Activated CD4-positive, alpha-beta T cell treated with anti-CD3 and anti-CD28 coated beads, Interleukin-2, amount 10 ng/mL, durations not matched to agents 24 days and 14 days (primary cell): ENCODE data around the gene CDH7. TPM values are rescaled to one million over a fixed set of nuclear protein-coding genes. Genes with fewer than 3 reads are reported as not detected.

ENCODE experiments used
- DNase-seq: peaks from one replicate; pipeline ENCODE4 v3.0.0; 2022
- H3K27ac Mint-ChIP-seq: one replicate; pipeline ENCODE4 v1.8.0; 2022; ENCODE audit warnings: mild to moderate bottlenecking, mixed read lengths
- H3K27me3 Mint-ChIP-seq: one replicate; pipeline ENCODE4 v1.8.0; 2022; ENCODE audit warnings: mixed read lengths
- H3K36me3 Mint-ChIP-seq: one replicate; pipeline ENCODE4 v1.8.0; 2022; ENCODE audit warnings: low read depth, mild to moderate bottlenecking, mixed read lengths
- H3K4me1 Mint-ChIP-seq: one replicate; pipeline ENCODE4 v1.8.0; 2021; ENCODE audit warnings: mixed read lengths
- H3K4me3 Mint-ChIP-seq: one replicate; pipeline ENCODE4 v1.8.0; 2022; ENCODE audit warnings: mild to moderate bottlenecking, moderate library complexity, mixed read lengths
- H3K9me3 Mint-ChIP-seq: one replicate; pipeline ENCODE4 v1.8.0; 2021; ENCODE audit warnings: mixed read lengths
- intact Hi-C: fragments of 100-400 bp; cut with micrococcal nuclease; formaldehyde crosslinking; loops from one replicate; pipeline ENCODE4 v1.15.1; 2023
- total RNA-seq: library from RNA; stranded (reverse); gene quantifications from 2 replicates; pipeline ENCODE4 v1.2.3, GENCODE V29; 2022

The CDH7 gene
- total RNA-seq, 1 donor from 2014 or later = not detected

DNA sequence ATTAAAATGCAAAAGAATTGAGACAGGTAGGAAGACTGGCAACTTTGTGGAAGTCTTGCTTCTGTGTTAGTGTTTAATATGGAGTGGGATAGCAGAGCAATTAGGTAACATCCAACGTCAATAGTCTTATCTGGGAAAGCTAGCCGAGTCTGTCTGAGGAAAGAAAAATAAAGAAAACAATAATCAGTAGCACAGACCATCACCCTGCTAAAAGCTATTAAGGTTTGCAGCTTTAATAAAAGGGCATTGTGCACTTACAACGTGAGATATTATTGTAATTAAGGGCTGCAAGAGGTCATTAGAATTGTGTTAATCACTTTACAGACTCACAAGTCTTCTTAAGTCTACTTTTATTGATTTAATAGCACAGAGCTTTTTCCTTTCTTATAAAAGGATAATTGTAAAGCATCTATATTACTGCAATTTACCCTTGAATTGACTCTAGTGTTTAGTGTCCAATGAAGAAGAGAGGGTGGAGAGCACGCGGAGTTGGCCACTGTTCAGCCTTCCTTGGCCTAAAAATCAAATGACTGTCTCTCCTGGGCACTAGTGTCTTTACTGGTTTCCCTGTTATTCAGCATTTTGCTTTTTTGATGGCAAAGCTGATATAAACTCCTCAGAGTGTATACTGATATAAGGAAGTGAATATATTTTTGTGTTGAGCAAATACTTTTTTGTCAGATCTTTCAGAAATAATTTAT, 2.0 kb downstream of the CDH7 start:
- no peaks in the 10 kb centered on the region for H3K36me3 Mint-ChIP-seq
- no peaks in the 10 kb centered on the region for H3K9me3 Mint-ChIP-seq
- no peaks in the 10 kb centered on the region for H3K4me1 Mint-ChIP-seq
- no peak overlapping the region for H3K27ac Mint-ChIP-seq
- peaks cover 13% of the 10 kb centered on the region for H3K27me3 Mint-ChIP-seq
- intact Hi-C loops = no loop called here
- no peak for DNase-seq
- no peak overlapping the region for H3K4me3 Mint-ChIP-seq

DNA sequence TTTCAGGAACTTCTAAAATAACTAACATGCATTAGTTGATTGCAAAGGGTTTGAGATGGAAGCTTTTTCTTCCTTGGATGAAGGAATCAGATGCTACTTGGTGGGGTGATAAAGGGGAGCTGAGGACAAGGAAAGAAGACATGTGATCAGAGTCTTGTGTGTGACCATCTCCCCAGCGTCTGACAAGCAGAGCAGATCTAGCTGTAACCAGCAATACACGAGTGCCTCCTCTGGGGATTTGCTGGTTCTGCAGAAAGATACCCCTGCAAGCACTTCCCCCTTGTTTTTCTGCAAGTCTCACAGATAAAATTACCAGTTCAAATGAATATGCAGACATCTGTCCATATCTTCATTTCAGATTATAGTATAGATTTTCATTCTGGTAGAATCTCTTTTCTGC, 2.7 kb downstream of the CDH7 start:
- no peaks in the 10 kb centered on the region for H3K36me3 Mint-ChIP-seq
- H3K27ac Mint-ChIP-seq = no peak overlapping the region

GRCh38 chr18:65754121-65754520, 3.3 kb downstream of the CDH7 start:
- peaks cover 13% of the 10 kb centered on the region for H3K27me3 Mint-ChIP-seq
- no peaks in the 10 kb centered on the region for H3K4me1 Mint-ChIP-seq
- no peaks in the 10 kb centered on the region for H3K36me3 Mint-ChIP-seq
- DNase-seq = no peak
- H3K4me3 Mint-ChIP-seq = no peak overlapping the region
- no peak overlapping the region for H3K27ac Mint-ChIP-seq
- no peaks in the 10 kb centered on the region for H3K9me3 Mint-ChIP-seq
- intact Hi-C loops = no loop called here

More for the DNA sequence above, 2.7 kb downstream of the CDH7 start:
- H3K9me3 Mint-ChIP-seq = no peaks in the 10 kb centered on the region
- intact Hi-C loops = no loop called here
- DNase-seq = no peak
- no peaks in the 10 kb centered on the region for H3K4me1 Mint-ChIP-seq
- no peak overlapping the region for H3K4me3 Mint-ChIP-seq
- peaks cover 13% of the 10 kb centered on the region for H3K27me3 Mint-ChIP-seq

DNA sequence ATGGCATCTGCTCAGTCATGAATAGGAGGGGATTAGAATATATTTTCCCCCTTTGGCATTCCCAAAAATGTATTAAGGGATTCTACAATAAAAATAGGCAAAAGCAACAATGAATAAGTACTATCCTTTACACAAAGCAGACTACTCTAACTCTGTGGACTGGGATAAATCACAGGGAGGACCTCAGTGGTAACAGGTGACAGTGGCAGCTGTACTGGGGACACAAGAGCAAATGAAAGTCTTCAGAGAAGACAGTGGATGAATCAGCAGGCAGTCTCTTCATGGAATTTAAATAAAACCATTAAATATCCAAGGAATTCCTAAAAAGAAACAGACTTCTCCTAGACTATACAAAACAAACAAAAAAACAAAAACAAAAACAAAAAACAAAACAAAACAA, 4.8 kb downstream of the CDH7 start:
- no peaks in the 10 kb centered on the region for H3K4me1 Mint-ChIP-seq
- no peak for DNase-seq
- no peaks in the 10 kb centered on the region for H3K36me3 Mint-ChIP-seq
- H3K9me3 Mint-ChIP-seq = no peaks in the 10 kb centered on the region
- intact Hi-C loops = no loop called here
- H3K27ac Mint-ChIP-seq = no peak overlapping the region
- H3K4me3 Mint-ChIP-seq = no peak overlapping the region
- peaks cover 5% of the 10 kb centered on the region for H3K27me3 Mint-ChIP-seq

DNA sequence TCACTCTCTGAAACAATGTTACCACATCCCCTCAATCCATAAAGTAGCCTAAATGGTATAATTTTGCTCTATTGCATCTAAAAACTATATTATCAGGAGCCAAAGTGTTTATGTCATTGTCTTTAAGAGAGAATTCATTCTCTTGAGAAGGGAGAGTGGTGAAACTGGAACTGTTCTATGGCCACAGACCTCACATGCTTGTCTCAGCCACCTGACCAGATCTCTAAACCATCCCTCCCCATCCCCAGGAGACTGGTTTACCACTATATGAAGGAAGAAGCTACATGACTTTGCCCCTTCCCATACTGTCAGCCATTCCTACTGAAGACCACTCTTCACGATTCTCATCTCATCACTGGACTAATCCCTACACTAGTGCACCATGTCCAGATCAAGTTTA, 9.6 kb downstream of the CDH7 start:
- H3K27me3 Mint-ChIP-seq = no peaks in the 10 kb centered on the region
- intact Hi-C loops = no loop called here
- no peaks in the 10 kb centered on the region for H3K4me1 Mint-ChIP-seq
- H3K9me3 Mint-ChIP-seq = no peaks in the 10 kb centered on the region
- no peak overlapping the region for H3K27ac Mint-ChIP-seq
- no peaks in the 10 kb centered on the region for H3K36me3 Mint-ChIP-seq
- DNase-seq = no peak
- no peak overlapping the region for H3K4me3 Mint-ChIP-seq

GRCh38 chr18:65761636-65762295, 11.0 kb downstream of the CDH7 start:
- intact Hi-C loops = no loop called here
- no peaks in the 10 kb centered on the region for H3K27me3 Mint-ChIP-seq
- no peak overlapping the region for H3K27ac Mint-ChIP-seq
- no peaks in the 10 kb centered on the region for H3K4me1 Mint-ChIP-seq
- DNase-seq = no peak
- no peaks in the 10 kb centered on the region for H3K36me3 Mint-ChIP-seq
- H3K9me3 Mint-ChIP-seq = no peaks in the 10 kb centered on the region
- no peak overlapping the region for H3K4me3 Mint-ChIP-seq

- H3K4me3 Mint-ChIP-seq = no peak overlapping the region
- H3K27me3 Mint-ChIP-seq = no peaks in the 10 kb centered on the region
- no peaks in the 10 kb centered on the region for H3K4me1 Mint-ChIP-seq
- no peaks in the 10 kb centered on the region for H3K9me3 Mint-ChIP-seq
- H3K36me3 Mint-ChIP-seq = no peaks in the 10 kb centered on the region
- DNase-seq = no peak
- no peak overlapping the region for H3K27ac Mint-ChIP-seq
- intact Hi-C loops = no loop called here
Measured at GRCh38 chr18:65762556-65762955, 11.7 kb downstream of the CDH7 start.

GRCh38 chr18:65767406-65767805, 16.6 kb downstream of the CDH7 start:
- intact Hi-C loops = no loop called here
- Mint-ChIP-seq H3K4me1 (no peaks in the 10 kb centered on the region), H3K4me3 (no peak overlapping the region), H3K27me3 (no peaks in the 10 kb centered on the region), H3K27ac (no peak overlapping the region), H3K9me3 (no peaks in the 10 kb centered on the region), H3K36me3 (no peaks in the 10 kb centered on the region)
- no peak for DNase-seq

- Mint-ChIP-seq H3K27me3 (no peaks in the 10 kb centered on the region), H3K9me3 (no peaks in the 10 kb centered on the region), H3K36me3 (no peaks in the 10 kb centered on the region), H3K27ac (no peak overlapping the region), H3K4me1 (no peaks in the 10 kb centered on the region), H3K4me3 (no peak overlapping the region)
- DNase-seq = no peak
- intact Hi-C loops = no loop called here
Measured at GRCh38 chr18:65768120-65768778, 17.4 kb downstream of the CDH7 start.

DNA sequence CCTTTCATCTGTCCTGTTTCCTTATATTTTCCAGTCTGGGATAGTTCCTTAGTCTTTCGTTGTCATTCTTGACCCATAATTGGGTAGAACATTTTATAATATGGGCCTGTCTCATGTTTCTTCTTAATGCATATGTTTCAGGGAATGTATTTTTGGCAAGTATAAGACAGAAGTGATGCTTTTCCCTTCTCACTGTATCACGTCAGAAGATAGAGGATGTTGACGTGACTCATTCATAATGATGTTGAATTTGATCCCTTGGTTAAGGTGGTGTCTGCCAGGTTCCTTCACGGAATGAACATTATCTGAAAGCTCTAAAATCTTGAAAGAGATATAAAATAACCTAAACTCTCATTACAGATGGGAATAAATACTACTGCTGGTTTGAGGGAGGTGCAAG, 18.8 kb downstream of the CDH7 start:
- Mint-ChIP-seq H3K27ac (no peak overlapping the region), H3K4me1 (no peaks in the 10 kb centered on the region), H3K36me3 (no peaks in the 10 kb centered on the region), H3K4me3 (no peak overlapping the region), H3K27me3 (no peaks in the 10 kb centered on the region), H3K9me3 (no peaks in the 10 kb centered on the region)
- intact Hi-C loops = no loop called here
- no peak for DNase-seq

DNA sequence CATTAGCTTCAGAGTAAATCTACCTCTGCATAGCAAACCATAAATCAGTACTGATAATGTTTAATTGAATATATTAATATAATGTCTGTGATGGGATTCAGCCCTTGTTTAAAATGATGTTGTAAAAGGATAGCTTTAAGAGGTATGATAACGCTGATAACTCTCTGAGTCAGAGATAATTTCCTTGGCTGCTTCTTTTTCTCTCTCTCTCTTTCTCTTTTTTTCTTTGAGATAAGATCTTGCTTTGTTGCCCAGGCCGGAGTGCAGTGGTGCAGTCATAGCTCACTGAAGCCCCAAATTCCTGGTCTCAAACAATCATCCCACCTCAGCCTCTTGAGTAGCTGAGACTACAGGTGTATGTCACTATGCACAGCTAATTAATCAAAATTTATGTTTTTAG, 35.7 kb downstream of the CDH7 start:
- no peaks in the 10 kb centered on the region for H3K36me3 Mint-ChIP-seq
- H3K9me3 Mint-ChIP-seq = no peaks in the 10 kb centered on the region
- no peak overlapping the region for H3K4me3 Mint-ChIP-seq
- intact Hi-C loops = no loop called here
- no peak overlapping the region for H3K27ac Mint-ChIP-seq
- H3K27me3 Mint-ChIP-seq = no peaks in the 10 kb centered on the region
- H3K4me1 Mint-ChIP-seq = no peaks in the 10 kb centered on the region
- DNase-seq = no peak

DNA sequence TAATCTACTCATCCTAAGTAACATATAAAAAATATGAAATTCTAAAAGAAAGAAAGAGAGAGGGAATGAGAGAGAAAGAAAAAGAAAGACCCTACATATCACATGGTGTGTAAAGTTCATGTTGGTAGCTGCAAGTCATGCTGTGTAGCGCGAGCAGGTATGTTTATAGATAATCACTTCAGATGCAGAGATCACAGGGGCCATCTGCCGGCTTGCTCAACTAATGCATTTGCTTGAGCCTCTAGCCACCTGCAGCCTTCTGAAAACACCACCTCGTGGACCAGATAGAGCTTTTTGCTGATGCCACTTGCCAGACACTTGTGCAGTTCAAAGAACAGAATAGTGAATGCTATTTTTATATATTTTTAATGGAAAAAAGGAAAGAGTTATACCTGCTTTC, 37.6 kb downstream of the CDH7 start:
- no peaks in the 10 kb centered on the region for H3K9me3 Mint-ChIP-seq
- no peaks in the 10 kb centered on the region for H3K4me1 Mint-ChIP-seq
- H3K27ac Mint-ChIP-seq = no peak overlapping the region
- H3K27me3 Mint-ChIP-seq = no peaks in the 10 kb centered on the region
- DNase-seq = no peak
- intact Hi-C loops = no loop called here
- no peak overlapping the region for H3K4me3 Mint-ChIP-seq
- H3K36me3 Mint-ChIP-seq = no peaks in the 10 kb centered on the region

GRCh38 chr18:65790604-65791003, 39.8 kb downstream of the CDH7 start:
- Mint-ChIP-seq H3K27ac (no peak overlapping the region), H3K4me3 (no peak overlapping the region), H3K9me3 (no peaks in the 10 kb centered on the region), H3K4me1 (no peaks in the 10 kb centered on the region), H3K27me3 (no peaks in the 10 kb centered on the region), H3K36me3 (no peaks in the 10 kb centered on the region)
- intact Hi-C loops = no loop called here
- no peak for DNase-seq

DNA sequence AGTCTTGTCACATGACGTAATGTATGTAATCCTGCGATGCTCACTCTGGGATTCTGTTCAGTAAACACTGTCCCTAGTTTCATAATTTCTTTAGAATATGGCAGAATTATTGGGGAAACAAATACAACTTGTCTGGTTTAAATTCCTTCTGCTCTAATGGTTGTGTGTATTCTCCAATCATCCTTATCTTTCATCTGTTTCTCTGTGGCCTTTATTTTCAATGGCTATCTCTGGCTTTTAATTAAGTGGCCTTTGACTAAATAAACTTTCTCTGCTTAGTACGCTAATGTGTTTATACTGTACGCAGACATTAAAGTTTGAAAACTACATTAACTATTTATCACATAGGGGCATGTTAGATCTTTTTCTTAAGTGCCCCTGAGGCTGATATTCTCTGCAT, 40.9 kb downstream of the CDH7 start:
- no peaks in the 10 kb centered on the region for H3K4me1 Mint-ChIP-seq
- H3K4me3 Mint-ChIP-seq = no peak overlapping the region
- no peaks in the 10 kb centered on the region for H3K9me3 Mint-ChIP-seq
- H3K27me3 Mint-ChIP-seq = no peaks in the 10 kb centered on the region
- intact Hi-C loops = no loop called here
- H3K27ac Mint-ChIP-seq = no peak overlapping the region
- no peaks in the 10 kb centered on the region for H3K36me3 Mint-ChIP-seq
- no peak for DNase-seq
